Measurements from ENCODE around the gene MC1R.

DNA sequence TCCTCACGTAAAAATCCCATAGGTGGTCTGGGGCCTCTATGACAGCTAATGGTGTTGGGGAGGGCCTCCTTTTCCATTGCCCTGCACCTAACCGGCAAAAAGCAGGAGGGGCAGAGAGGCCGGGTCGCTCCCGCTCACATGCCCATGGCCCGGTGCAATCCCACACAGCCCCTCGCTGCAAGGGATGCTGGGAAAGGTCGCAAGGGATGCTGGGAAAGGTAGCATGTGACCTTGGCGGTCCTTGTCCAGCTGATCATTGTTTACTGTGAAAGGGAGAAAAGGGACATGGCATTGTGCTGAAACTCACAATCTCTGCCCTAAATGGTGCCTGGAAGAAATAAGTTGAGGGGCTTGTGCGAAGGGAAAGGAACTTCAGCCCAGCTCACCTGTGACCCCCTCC is 39.9 kb downstream of the MC1R start:
- TF ChIP-seq, protein P1, sequence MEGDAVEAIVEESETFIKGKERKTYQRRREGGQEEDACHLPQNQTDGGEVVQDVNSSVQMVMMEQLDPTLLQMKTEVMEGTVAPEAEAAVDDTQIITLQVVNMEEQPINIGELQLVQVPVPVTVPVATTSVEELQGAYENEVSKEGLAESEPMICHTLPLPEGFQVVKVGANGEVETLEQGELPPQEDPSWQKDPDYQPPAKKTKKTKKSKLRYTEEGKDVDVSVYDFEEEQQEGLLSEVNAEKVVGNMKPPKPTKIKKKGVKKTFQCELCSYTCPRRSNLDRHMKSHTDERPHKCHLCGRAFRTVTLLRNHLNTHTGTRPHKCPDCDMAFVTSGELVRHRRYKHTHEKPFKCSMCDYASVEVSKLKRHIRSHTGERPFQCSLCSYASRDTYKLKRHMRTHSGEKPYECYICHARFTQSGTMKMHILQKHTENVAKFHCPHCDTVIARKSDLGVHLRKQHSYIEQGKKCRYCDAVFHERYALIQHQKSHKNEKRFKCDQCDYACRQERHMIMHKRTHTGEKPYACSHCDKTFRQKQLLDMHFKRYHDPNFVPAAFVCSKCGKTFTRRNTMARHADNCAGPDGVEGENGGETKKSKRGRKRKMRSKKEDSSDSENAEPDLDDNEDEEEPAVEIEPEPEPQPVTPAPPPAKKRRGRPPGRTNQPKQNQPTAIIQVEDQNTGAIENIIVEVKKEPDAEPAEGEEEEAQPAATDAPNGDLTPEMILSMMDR (IDR thresholded peaks at IDR 0.05; ENCODE audit: low read depth, low read length, missing input control) = no peak
- TF ChIP-seq SP1 (IDR thresholded peaks at IDR 0.05) (no peak), TAF1 (conservative IDR thresholded peaks at IDR 0.05) (no peak), RAD21 (IDR thresholded peaks at IDR 0.05) (no peak), YY1 (IDR thresholded peaks at IDR 0.05) (no peak), EGR1 (IDR thresholded peaks at IDR 0.05; ENCODE audit: low read depth in 2 of 2) (no peak), NR2F2 (IDR thresholded peaks at IDR 0.05) (no peak), RXRA (IDR thresholded peaks at IDR 0.05) (no peak), HNF4A (conservative IDR thresholded peaks at IDR 0.05) (no peak), GABPA (IDR thresholded peaks at IDR 0.05 in 1 of 2, conservative IDR thresholded peaks at IDR 0.05 in 1 of 2) (no peak)
- TF ChIP-seq, protein P2, sequence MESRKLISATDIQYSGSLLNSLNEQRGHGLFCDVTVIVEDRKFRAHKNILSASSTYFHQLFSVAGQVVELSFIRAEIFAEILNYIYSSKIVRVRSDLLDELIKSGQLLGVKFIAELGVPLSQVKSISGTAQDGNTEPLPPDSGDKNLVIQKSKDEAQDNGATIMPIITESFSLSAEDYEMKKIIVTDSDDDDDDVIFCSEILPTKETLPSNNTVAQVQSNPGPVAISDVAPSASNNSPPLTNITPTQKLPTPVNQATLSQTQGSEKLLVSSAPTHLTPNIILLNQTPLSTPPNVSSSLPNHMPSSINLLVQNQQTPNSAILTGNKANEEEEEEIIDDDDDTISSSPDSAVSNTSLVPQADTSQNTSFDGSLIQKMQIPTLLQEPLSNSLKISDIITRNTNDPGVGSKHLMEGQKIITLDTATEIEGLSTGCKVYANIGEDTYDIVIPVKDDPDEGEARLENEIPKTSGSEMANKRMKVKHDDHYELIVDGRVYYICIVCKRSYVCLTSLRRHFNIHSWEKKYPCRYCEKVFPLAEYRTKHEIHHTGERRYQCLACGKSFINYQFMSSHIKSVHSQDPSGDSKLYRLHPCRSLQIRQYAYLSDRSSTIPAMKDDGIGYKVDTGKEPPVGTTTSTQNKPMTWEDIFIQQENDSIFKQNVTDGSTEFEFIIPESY (IDR thresholded peaks at IDR 0.05) = no peak
- TF ChIP-seq, protein P3, sequence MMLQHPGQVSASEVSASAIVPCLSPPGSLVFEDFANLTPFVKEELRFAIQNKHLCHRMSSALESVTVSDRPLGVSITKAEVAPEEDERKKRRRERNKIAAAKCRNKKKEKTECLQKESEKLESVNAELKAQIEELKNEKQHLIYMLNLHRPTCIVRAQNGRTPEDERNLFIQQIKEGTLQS (IDR thresholded peaks at IDR 0.05) = no peak
- TF ChIP-seq, protein P4, sequence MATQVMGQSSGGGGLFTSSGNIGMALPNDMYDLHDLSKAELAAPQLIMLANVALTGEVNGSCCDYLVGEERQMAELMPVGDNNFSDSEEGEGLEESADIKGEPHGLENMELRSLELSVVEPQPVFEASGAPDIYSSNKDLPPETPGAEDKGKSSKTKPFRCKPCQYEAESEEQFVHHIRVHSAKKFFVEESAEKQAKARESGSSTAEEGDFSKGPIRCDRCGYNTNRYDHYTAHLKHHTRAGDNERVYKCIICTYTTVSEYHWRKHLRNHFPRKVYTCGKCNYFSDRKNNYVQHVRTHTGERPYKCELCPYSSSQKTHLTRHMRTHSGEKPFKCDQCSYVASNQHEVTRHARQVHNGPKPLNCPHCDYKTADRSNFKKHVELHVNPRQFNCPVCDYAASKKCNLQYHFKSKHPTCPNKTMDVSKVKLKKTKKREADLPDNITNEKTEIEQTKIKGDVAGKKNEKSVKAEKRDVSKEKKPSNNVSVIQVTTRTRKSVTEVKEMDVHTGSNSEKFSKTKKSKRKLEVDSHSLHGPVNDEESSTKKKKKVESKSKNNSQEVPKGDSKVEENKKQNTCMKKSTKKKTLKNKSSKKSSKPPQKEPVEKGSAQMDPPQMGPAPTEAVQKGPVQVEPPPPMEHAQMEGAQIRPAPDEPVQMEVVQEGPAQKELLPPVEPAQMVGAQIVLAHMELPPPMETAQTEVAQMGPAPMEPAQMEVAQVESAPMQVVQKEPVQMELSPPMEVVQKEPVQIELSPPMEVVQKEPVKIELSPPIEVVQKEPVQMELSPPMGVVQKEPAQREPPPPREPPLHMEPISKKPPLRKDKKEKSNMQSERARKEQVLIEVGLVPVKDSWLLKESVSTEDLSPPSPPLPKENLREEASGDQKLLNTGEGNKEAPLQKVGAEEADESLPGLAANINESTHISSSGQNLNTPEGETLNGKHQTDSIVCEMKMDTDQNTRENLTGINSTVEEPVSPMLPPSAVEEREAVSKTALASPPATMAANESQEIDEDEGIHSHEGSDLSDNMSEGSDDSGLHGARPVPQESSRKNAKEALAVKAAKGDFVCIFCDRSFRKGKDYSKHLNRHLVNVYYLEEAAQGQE (IDR thresholded peaks at IDR 0.05) = no peak
- TF ChIP-seq, protein P5, sequence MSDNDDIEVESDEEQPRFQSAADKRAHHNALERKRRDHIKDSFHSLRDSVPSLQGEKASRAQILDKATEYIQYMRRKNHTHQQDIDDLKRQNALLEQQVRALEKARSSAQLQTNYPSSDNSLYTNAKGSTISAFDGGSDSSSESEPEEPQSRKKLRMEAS (IDR thresholded peaks at IDR 0.05) = no peak
